Neural cell (in vitro differentiated cells): ENCODE results near the gene ROBO1.

ENCODE experiments used
- EP300 ChIP-seq: fragments of 450-650 bp; conservative IDR thresholded peaks from 2 replicates; pipeline ENCODE4 v1.6.1; 2014; ENCODE audit warnings: antibody characterized with exemption, mild to moderate bottlenecking, moderate library complexity; ENCODE audit not compliant: poor library complexity, severe bottlenecking
- EZH2 ChIP-seq: fragments of 200-600, 300-800 bp; shearing (Covaris generic), sonication (generic); IDR thresholded peaks from 2 replicates; pipeline ENCODE4 v1.6.1; 2014; ENCODE audit warnings: antibody characterized with exemption, low read length, borderline replicate concordance, mild to moderate bottlenecking; ENCODE audit not compliant: insufficient read depth, poor library complexity, severe bottlenecking
- MXI1 ChIP-seq: fragments of 450-650 bp; conservative IDR thresholded peaks from 2 replicates; pipeline ENCODE4 v1.6.1; 2014; ENCODE audit warnings: antibody characterized with exemption, mild to moderate bottlenecking; ENCODE audit not compliant: poor library complexity, severe bottlenecking
- POLR2AphosphoS5 ChIP-seq: IDR thresholded peaks from 2 replicates; pipeline ENCODE4 v1.6.1; 2012
- RAD21 ChIP-seq: fragments of 450-650 bp; conservative IDR thresholded peaks from 2 replicates; pipeline ENCODE4 v1.6.1; 2014; ENCODE audit warnings: antibody characterized with exemption, mild to moderate bottlenecking, moderate library complexity
- SMC3 ChIP-seq: fragments of 450-650 bp; conservative IDR thresholded peaks from 2 replicates; pipeline ENCODE4 v1.6.1; 2014; ENCODE audit warnings: antibody characterized with exemption, mild to moderate bottlenecking, moderate library complexity; ENCODE audit not compliant: poor library complexity
- TAF1 ChIP-seq: IDR thresholded peaks from 2 replicates; pipeline ENCODE4 v1.6.1; 2012; ENCODE audit warnings: low read depth
- TF ChIP-seq, protein P1 (sequence below): fragments of 450-650 bp; IDR thresholded peaks from 2 replicates; pipeline ENCODE4 v1.5.1; 2014; ENCODE audit warnings: antibody characterized with exemption, mild to moderate bottlenecking, moderate library complexity; ENCODE audit not compliant: poor library complexity, severe bottlenecking
- TF ChIP-seq, protein P2 (sequence below): IDR thresholded peaks from 2 replicates; pipeline ENCODE4 v1.6.1; 2012; ENCODE audit warnings: borderline replicate concordance

GRCh38 chr3:78868570-78868969 lies 899.2 kb downstream of the ROBO1 start:
- TF ChIP-seq SMC3: no peak
- TF ChIP-seq, protein P1, sequence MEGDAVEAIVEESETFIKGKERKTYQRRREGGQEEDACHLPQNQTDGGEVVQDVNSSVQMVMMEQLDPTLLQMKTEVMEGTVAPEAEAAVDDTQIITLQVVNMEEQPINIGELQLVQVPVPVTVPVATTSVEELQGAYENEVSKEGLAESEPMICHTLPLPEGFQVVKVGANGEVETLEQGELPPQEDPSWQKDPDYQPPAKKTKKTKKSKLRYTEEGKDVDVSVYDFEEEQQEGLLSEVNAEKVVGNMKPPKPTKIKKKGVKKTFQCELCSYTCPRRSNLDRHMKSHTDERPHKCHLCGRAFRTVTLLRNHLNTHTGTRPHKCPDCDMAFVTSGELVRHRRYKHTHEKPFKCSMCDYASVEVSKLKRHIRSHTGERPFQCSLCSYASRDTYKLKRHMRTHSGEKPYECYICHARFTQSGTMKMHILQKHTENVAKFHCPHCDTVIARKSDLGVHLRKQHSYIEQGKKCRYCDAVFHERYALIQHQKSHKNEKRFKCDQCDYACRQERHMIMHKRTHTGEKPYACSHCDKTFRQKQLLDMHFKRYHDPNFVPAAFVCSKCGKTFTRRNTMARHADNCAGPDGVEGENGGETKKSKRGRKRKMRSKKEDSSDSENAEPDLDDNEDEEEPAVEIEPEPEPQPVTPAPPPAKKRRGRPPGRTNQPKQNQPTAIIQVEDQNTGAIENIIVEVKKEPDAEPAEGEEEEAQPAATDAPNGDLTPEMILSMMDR: no peak
- no peak for TF ChIP-seq POLR2AphosphoS5
- TF ChIP-seq EZH2: no peak
- TF ChIP-seq RAD21: no peak
- no peak for TF ChIP-seq TAF1
- no peak for TF ChIP-seq EP300
- TF ChIP-seq, protein P2, sequence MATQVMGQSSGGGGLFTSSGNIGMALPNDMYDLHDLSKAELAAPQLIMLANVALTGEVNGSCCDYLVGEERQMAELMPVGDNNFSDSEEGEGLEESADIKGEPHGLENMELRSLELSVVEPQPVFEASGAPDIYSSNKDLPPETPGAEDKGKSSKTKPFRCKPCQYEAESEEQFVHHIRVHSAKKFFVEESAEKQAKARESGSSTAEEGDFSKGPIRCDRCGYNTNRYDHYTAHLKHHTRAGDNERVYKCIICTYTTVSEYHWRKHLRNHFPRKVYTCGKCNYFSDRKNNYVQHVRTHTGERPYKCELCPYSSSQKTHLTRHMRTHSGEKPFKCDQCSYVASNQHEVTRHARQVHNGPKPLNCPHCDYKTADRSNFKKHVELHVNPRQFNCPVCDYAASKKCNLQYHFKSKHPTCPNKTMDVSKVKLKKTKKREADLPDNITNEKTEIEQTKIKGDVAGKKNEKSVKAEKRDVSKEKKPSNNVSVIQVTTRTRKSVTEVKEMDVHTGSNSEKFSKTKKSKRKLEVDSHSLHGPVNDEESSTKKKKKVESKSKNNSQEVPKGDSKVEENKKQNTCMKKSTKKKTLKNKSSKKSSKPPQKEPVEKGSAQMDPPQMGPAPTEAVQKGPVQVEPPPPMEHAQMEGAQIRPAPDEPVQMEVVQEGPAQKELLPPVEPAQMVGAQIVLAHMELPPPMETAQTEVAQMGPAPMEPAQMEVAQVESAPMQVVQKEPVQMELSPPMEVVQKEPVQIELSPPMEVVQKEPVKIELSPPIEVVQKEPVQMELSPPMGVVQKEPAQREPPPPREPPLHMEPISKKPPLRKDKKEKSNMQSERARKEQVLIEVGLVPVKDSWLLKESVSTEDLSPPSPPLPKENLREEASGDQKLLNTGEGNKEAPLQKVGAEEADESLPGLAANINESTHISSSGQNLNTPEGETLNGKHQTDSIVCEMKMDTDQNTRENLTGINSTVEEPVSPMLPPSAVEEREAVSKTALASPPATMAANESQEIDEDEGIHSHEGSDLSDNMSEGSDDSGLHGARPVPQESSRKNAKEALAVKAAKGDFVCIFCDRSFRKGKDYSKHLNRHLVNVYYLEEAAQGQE: no peak
- no peak for TF ChIP-seq MXI1
